ENCODE data around the gene ARMC7.
"Not testable (repeated sequence)": the region's sequence is repeated elsewhere in the genome, so short reads cannot be mapped to it uniquely, and the experiment has no call there.

The ARMC7 gene

GRCh38 chr17:75109407-75110233 is at the start of gene ARMC7:
TSS of gene ARMC7 (plus strand) at chr17:75109969. CDS start at chr17:75110289, 320 bp downstream.
- peak; percentile 92 to 94 for DNase-seq

GRCh38 chr17:75060434-75061054 is 49.2 kb upstream of the ARMC7 start:
- no peak for DNase-seq

DNA sequence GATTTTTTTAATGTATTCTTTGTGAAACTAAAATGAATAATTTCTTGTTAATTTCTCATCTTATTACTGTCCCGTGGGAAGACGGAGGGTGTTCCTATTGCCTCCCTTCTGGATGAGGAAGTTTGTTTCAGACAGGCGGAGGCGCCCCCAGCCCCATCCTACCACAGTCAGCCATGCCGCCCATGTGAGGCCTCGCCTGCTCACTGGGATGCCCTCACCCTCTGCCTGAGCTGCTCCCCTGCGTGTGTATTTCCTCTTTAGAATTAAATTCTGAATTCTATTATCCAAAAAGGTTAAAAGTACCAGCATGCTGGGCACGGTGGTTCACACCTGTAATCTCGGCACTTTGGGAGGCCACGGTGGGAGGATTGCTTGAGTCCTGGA is 48.7 kb upstream of the ARMC7 start:
- no peak for DNase-seq

- DNase-seq: no peak
Measured at GRCh38 chr17:75061618-75062017, 48.2 kb upstream of the ARMC7 start.

DNA sequence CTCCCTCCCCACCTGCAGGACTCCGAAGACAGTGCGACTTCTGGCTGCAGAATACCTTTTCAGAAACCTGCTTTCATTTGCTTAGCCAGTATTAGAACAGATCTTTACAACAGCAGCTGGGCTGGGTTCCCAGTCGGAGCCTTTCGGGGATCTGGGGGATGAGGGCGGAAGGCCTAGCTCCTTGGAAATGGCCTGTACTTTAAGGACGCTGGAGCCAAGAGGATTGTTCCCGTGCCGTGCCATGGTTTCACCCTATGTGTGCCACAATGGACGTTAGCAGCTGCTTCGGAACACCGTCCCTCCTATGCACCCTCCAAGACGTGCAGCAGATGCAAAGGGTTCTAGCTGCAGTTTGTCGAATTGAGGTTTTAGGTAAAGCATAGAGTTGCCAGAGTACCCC is 46.6 kb upstream of the ARMC7 start:
- DNase-seq: no peak

DNA sequence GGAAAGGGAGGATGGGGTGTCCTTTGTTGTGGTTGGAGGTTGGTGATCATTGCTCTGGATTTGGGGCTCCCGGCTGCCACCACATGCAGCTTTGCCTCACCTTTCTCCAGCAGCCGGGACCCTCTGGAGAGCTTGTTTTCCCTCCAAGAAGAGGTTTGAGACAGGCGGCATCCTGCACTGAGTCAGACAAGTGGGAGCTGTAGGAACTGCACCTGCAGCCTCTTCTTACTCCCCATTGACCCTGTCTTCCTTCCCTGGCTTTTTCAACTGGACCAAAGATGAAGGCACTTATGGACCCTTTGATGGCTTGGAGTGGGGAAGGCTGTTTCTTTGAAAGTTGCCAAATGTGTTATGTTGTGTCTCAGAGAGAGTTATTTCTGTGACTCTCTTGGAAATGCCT is 46.1 kb upstream of the ARMC7 start:
- no peak for DNase-seq

DNA sequence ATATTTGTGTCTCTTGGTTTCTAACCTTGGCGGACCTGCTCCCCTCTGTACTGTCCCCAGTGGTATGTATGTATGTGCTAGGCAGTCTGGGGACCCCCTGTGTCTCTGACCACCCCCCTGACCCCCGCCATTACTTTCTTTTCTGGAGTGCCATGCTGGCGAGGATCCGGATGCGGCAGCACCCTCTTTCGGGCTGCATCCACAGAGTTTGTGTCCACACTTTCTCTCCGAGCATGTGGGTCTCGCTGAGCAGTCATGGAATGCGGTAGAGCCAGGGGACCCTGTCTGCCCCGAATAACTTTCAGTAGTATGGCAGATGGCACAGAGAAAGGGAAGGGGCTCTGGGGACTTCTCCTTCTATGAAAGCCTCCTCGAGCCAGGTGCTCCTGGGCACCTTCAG is 45.7 kb upstream of the ARMC7 start:
- DNase-seq: no peak

DNA sequence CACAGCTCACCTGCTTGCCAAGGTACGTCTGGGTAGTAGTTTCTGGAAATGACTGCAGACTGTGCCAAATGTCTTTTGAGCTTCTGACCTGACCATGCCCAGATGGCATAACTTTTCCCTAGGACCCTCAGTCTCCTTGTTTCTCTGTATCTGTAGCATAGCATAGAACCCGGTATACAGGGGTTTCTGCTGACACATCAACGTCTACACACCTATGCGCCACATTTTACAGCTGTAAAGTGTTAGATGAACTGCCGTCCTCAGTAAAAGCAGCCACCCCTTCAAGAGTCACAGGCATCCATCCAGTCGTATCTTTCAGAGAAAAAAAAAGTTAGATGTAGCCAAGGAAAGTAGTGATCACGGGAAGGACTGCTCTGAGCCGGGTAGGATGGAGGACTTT is 45.3 kb upstream of the ARMC7 start:
- no peak for DNase-seq

DNA sequence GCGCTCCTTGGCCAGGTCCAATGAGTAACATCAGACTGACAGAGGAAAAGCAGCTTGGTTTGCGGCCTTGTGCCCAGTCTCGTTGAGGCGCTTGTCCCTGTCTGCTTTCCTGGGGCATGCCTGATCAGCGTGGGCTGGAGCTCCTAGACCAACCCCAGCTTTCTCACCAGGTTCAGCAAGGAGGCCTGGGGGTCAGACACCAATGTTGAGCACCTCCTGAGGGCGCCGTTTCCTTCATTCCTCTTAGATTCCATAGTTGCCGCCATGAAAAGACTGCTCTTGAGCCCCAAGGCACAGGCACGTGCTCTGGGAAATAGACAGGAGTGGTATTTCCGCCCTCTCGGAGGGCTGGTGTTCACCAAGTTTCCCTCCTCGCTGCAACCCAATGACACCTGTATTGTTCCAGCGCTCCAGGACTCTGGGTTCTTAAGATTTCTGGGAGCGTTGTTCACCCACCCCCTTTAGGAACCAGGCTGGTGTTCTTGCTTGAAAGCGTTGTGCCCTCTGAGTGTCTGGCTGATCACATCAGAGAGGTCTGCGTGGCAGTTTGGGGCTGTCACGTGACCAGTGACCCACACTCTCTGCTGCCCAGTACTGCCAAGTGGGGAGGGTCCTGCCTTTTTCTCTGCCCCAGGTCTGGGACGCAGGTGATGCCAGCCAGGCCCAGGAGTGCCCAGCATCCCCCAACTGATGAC is 44.8 kb upstream of the ARMC7 start:
- DNase-seq: no peak

GRCh38 chr17:75065562-75066151 is 44.1 kb upstream of the ARMC7 start:
- DNase-seq: no peak

- DNase-seq: no peak
Measured at GRCh38 chr17:75067856-75068255, 41.9 kb upstream of the ARMC7 start.

DNA sequence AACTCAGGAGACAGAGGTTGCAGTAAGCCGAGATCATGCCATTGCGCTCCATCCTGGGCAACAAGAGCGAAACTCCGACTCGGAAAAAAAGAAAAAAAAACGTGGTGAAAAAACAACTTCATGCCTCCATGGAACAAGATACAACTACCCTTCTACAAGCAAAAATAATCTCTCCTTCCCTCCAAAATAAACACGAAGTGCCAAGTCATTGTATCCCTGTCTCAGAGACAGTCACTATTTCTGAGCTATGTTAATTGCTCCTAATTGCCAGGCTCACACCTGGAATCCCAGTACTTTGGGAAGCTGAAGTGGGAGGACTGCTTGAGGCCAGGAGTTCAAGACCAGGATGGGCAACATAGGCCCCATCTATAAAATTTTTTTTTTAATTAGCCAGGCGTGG is 41.0 kb upstream of the ARMC7 start:
- DNase-seq: no peak

- no peak for DNase-seq
Measured at GRCh38 chr17:75069783-75070182, 40.0 kb upstream of the ARMC7 start.

DNA sequence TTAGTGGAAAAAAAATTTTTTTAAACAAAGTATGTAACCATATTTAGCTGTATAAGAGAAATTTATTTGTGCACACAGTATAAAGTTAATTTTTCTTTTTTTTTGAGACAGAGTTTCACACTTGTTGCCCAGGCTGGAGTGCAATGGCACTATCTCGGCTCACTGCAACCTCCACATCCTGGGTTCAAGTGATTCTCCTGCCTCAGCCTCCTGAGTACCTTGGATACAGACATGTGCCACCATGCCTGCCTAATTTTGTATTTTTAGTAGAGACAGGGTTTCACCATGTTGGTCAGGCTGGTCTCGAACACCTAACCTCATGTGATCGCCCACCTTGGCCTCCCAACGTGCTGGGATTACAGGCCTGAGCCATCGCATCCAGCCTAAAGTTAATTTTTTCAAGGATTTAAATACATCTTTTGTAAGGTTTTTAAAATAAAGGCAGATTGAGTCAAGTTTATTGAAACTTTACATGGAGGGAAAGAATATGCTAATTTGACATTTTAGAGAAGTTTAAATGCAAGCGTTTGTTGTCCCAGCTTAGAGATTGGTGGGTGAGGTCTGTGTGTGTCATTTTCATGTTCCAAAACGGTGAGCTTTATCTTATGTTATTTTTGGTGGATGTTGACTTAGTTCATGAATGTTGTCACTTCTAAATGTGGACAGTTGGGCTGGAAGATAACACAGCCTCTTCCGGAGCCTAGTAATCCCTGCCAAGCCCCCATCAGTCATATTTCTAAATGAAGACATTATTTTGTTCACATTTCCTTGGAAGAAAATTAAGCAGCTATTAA is 38.1 kb upstream of the ARMC7 start:
- DNase-seq: not testable (repeated sequence)

- DNase-seq: not testable (repeated sequence)
Measured at GRCh38 chr17:75072909-75073308, 36.9 kb upstream of the ARMC7 start.

GRCh38 chr17:75073618-75074047 is 36.1 kb upstream of the ARMC7 start:
- DNase-seq: no peak

- DNase-seq: no peak
Measured at GRCh38 chr17:75074532-75074931, 35.2 kb upstream of the ARMC7 start.

GRCh38 chr17:75075597-75076336 is 34.0 kb upstream of the ARMC7 start:
- no peak for DNase-seq

DNA sequence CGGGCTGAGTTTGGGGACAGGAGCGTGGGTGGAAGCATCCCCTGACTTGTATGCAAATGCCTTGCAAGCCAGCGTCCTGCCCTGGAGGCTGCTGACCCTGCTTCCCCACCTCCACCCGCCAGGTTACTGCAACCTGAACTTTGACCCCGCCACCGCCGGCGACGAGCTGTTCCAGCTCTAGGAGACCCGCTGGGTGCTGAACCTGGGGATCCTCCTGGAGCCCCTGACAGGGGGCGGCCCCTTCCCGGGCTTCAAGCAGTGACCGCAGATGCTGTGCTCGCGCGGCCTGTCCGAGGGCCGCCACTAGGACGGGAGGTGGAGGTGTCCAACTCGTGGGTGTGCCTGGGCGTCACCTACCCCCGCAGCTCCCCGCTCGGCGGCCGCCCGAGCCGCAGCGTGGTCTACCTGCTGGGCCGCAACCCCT is 32.7 kb upstream of the ARMC7 start:
- DNase-seq: no peak

DNA sequence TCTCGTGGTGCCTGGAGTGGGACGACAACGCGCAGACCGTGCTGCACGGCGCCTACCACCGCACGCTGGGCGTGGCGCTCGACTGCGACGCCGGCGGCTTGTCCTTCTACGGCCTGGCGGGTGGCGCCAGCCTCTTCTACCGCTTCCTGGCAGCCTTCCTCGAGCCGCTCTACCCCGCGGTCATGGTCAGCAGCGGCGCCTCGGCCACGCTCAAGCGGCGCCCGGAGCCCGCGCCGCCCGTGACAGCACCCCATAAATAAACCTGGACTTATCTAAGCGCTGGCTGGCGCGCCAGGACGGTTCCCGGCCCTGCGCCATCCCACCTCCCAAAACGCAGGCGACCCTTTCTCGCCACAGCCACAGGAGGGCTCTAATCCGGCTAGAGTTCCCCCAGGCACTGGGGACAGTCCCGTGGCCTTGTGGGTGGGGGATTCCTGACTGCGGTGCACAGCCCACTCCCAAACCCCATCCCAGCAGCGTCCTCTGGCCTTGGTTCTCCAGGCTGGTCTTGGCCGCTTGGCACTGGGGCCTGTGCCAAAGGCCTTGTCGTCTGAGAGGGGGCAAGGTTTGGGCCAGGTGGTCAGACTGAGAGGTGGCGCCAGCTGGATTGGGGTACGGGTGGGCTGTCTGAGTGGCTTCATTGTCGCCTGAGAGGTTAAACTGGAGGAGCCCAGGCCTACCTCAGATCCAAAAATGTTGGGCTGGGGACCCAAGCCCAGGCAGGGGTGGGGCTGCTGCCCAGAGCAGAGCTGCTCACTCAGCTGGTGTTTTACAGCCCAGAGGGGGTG is 32.1 kb upstream of the ARMC7 start:
- DNase-seq: peak; percentile 33 to 40

Data from stimulated activated CD4-positive, alpha-beta T cell treated with anti-CD3 and anti-CD28 coated beads, Interleukin-2, amount 100 ng/mL, for 48 hours (primary cell).